ENCODE results near the gene FAM169A.

FAM169A gene

GRCh38 chr5:74767579-74767913, 98.6 kb downstream of the FAM169A start:
- peak overlapping the region; percentile 84 for H3K4me3 ChIP-seq (ENCODE audit: low read depth, low read length)
- DNase-seq = peak; percentile 38
- TF ChIP-seq, protein P1, sequence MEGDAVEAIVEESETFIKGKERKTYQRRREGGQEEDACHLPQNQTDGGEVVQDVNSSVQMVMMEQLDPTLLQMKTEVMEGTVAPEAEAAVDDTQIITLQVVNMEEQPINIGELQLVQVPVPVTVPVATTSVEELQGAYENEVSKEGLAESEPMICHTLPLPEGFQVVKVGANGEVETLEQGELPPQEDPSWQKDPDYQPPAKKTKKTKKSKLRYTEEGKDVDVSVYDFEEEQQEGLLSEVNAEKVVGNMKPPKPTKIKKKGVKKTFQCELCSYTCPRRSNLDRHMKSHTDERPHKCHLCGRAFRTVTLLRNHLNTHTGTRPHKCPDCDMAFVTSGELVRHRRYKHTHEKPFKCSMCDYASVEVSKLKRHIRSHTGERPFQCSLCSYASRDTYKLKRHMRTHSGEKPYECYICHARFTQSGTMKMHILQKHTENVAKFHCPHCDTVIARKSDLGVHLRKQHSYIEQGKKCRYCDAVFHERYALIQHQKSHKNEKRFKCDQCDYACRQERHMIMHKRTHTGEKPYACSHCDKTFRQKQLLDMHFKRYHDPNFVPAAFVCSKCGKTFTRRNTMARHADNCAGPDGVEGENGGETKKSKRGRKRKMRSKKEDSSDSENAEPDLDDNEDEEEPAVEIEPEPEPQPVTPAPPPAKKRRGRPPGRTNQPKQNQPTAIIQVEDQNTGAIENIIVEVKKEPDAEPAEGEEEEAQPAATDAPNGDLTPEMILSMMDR (IDR thresholded peaks at IDR 0.05; ENCODE audit: low read depth, low read length, missing control alignments) = no peak
- in situ Hi-C loops (cut with HindIII; ENCODE audit: low pct_ligation_motif_present, low sequenced_read_pairs) = no loop called here
- no peak overlapping the region for H3K27ac ChIP-seq
- peaks cover 23% of the 10 kb centered on the region for H3K36me3 ChIP-seq (replicated peaks)
- H3K27me3 ChIP-seq (replicated peaks) = no peaks in the 10 kb centered on the region

GRCh38 chr5:74766849-74767578, 99.2 kb downstream of the FAM169A start, which contains the start of the genes GFM2 and NSA2:
TSS of gene GFM2 (minus strand) at chr5:74767117. CDS start at chr5:74763742, 3,375 bp downstream.
TSS of gene NSA2 (plus strand) at chr5:74767249. CDS start at chr5:74767361, 112 bp downstream.
- peaks cover 19% of the 10 kb centered on the region for H3K36me3 ChIP-seq (replicated peaks)
- H3K27me3 ChIP-seq (replicated peaks) = no peaks in the 10 kb centered on the region
- peak within 1 kb of the TSS; percentile 84 for H3K4me3 ChIP-seq (ENCODE audit: low read depth, low read length)
- in situ Hi-C loops (cut with HindIII; ENCODE audit: low pct_ligation_motif_present, low sequenced_read_pairs) = no loop called here
- peak; percentile 92 for DNase-seq
- TF ChIP-seq, protein P1 (IDR thresholded peaks at IDR 0.05; ENCODE audit: low read depth, low read length, missing control alignments) = no peak
- peak within 1 kb of the TSS; percentile 8 for H3K27ac ChIP-seq

GRCh38 chr5:74766418-74766848, 99.8 kb downstream of the FAM169A start:
- no peaks in the 10 kb centered on the region for H3K27me3 ChIP-seq (replicated peaks)
- DNase-seq = no peak
- H3K27ac ChIP-seq = peak overlapping the region; percentile 8
- TF ChIP-seq, protein P1 (IDR thresholded peaks at IDR 0.05; ENCODE audit: low read depth, low read length, missing control alignments) = peak; percentile 26
- H3K36me3 ChIP-seq (replicated peaks) = peaks cover 19% of the 10 kb centered on the region
- in situ Hi-C loops (cut with HindIII; ENCODE audit: low pct_ligation_motif_present, low sequenced_read_pairs) = no loop called here
- peak overlapping the region; percentile 84 for H3K4me3 ChIP-seq (ENCODE audit: low read depth, low read length)

DNA sequence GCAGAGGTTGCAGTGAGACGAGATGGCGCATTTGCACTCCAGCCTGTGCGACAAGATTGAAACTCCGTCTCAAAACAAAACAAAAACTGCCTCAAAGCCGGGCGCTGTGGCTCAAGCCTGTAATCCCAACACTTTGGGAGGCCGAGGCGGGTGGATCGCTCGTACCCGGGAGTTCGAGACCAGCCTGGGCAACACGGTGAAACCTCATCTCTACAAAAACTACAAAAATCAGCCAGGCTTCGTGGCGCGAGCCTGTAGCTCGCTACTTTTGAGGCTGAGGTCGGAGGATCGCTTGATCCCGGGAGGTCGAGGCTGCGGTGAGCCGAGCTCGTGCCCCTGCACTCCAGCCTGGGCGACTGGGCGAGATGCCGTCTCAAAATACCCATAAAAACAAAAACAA, 100.3 kb downstream of the FAM169A start:
- DNase-seq = no peak
- in situ Hi-C loops (cut with HindIII; ENCODE audit: low pct_ligation_motif_present, low sequenced_read_pairs) = no loop called here
- no peaks in the 10 kb centered on the region for H3K27me3 ChIP-seq (replicated peaks)
- peak overlapping the region; percentile 84 for H3K4me3 ChIP-seq (ENCODE audit: low read depth, low read length)
- TF ChIP-seq, protein P1 (IDR thresholded peaks at IDR 0.05; ENCODE audit: low read depth, low read length, missing control alignments) = no peak
- peaks cover 15% of the 10 kb centered on the region for H3K36me3 ChIP-seq (replicated peaks)
- H3K27ac ChIP-seq = no peak overlapping the region

DNA sequence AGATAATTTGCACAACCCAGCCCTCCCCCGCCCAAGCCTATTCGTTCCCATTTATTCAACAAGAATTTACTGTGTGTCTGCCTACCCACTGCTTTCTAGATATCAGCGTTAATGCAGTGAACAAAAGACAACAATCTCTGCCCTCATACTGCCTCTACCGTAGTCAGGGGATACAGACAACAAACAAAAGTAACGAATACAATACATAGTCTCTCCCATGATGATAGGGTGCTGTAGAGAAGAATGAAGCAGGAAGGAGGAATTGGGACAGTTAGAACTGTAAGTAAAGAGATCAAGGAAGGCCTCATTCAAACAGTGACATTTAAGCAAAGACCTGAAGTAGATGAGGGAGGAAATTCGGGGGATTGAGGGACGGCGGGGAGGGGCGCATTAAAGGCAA, 101.0 kb downstream of the FAM169A start:
- in situ Hi-C loops (cut with HindIII; ENCODE audit: low pct_ligation_motif_present, low sequenced_read_pairs) = no loop called here
- TF ChIP-seq, protein P1 (IDR thresholded peaks at IDR 0.05; ENCODE audit: low read depth, low read length, missing control alignments) = no peak
- Histone ChIP-seq H3K27me3 (replicated peaks) (no peaks in the 10 kb centered on the region), H3K36me3 (replicated peaks) (peaks cover 8% of the 10 kb centered on the region), H3K4me3 (ENCODE audit: low read depth, low read length) (no peak overlapping the region), H3K27ac (no peak overlapping the region)
- DNase-seq = no peak
